Neutrophil (primary cell): Measurements from ENCODE around the gene TEX29.

Source experiments
- H3K27ac ChIP-seq: fragments of 200-600 bp; sonication (generic); 2 replicates; pipeline ENCODE4 v1.5.1; 2016; ENCODE audit warnings: mild to moderate bottlenecking, moderate library complexity
- H3K27me3 ChIP-seq: fragments of 200-600 bp; sonication (generic); 2 replicates; pipeline ENCODE4 v1.6.0; 2016; ENCODE audit warnings: mild to moderate bottlenecking
- H3K36me3 ChIP-seq: fragments of 200-600 bp; sonication (generic); 2 replicates; pipeline ENCODE4 v1.5.1; 2017
- H3K4me1 ChIP-seq, 2 experiments: fragments of 200-600 bp in 1 of 2; sonication (generic) in 1 of 2; 1 replicate in 1 of 2; 2 replicates in 1 of 2; pipeline versions ENCODE4 v1.5.1 to v1.6.1; 2013 to 2016; ENCODE audit warnings: low read depth in 1 of 2, low read length in 1 of 2, mild to moderate bottlenecking in 1 of 2, moderate library complexity in 1 of 2; ENCODE audit not compliant: control insufficient read depth in 1 of 2, insufficient read depth in 1 of 2
- H3K4me3 ChIP-seq, 2 experiments: fragments of 200-600 bp in 1 of 2; sonication (generic) in 1 of 2; 1 replicate in 1 of 2; 2 replicates in 1 of 2; pipeline ENCODE4 v1.5.1; 2013 to 2016; ENCODE audit warnings: low read depth in 1 of 2, low read length in 1 of 2, mild to moderate bottlenecking in 1 of 2, moderate library complexity in 1 of 2
- H3K9me3 ChIP-seq: fragments of 200-600 bp; sonication (generic); 2 replicates; pipeline ENCODE4 v1.5.1; 2016
- TF ChIP-seq, protein P1 (sequence below): fragments of 200-600 bp; sonication (generic); IDR thresholded peaks from 2 replicates; pipeline ENCODE4 v1.5.1; 2016; ENCODE audit warnings: antibody characterized with exemption

The TEX29 gene

DNA sequence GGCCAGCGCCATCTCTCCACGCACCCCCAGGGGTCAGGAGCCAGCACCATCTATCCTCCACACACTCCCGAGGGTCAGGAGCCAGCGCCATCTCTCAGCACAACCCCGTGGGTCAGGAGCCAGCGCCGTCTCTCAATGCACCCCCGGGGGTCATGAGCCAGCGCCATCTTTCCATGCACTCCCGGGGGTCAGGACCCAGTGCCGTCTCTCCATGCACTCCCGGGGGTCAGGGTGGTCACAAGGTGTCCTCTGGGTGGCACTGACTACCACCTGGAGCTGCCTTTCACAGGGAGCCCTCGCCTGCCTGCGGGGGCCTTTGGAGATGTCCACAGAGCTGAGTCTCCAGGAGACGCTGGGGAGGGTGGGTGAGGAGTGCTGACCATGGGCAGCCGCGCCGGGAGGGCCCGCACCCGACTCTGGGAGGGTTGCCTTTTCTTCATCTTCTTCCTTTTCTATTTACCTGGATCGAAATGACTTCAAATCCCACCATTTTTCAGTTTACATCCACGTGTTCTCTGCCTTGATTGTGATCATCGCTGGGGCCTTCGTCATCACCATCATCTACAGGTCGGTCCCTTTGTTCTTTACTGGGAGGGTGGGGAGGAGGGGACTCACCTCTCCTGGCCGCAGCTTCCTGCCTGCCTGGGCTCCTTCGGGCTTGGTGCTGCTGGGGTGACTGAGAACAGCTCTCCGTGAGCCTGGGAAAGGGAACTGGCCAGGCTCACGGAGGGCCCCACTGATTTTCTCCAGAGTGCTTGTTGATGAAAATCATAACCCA lies 19.1 kb downstream of the TEX29 start:
- no peaks in the 10 kb centered on the region for H3K27me3 ChIP-seq

GRCh38 chr13:111341886-111342285 lies 21.4 kb downstream of the TEX29 start:
- TF ChIP-seq, protein P1, sequence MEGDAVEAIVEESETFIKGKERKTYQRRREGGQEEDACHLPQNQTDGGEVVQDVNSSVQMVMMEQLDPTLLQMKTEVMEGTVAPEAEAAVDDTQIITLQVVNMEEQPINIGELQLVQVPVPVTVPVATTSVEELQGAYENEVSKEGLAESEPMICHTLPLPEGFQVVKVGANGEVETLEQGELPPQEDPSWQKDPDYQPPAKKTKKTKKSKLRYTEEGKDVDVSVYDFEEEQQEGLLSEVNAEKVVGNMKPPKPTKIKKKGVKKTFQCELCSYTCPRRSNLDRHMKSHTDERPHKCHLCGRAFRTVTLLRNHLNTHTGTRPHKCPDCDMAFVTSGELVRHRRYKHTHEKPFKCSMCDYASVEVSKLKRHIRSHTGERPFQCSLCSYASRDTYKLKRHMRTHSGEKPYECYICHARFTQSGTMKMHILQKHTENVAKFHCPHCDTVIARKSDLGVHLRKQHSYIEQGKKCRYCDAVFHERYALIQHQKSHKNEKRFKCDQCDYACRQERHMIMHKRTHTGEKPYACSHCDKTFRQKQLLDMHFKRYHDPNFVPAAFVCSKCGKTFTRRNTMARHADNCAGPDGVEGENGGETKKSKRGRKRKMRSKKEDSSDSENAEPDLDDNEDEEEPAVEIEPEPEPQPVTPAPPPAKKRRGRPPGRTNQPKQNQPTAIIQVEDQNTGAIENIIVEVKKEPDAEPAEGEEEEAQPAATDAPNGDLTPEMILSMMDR = no peak
- no peaks in the 10 kb centered on the region for H3K4me1 ChIP-seq

More for the DNA sequence above, 19.1 kb downstream of the TEX29 start:
- Histone ChIP-seq H3K9me3 (no peaks in the 10 kb centered on the region), H3K36me3 (no peaks in the 10 kb centered on the region), H3K4me1 (no peaks in the 10 kb centered on the region), H3K27ac (no peak overlapping the region), H3K4me3 (no peak overlapping the region)
- TF ChIP-seq, protein P1 = no peak

GRCh38 chr13:111342721-111343120 lies 22.3 kb downstream of the TEX29 start:
- no peak overlapping the region for H3K4me3 ChIP-seq
- TF ChIP-seq, protein P1 = no peak
- no peak overlapping the region for H3K27ac ChIP-seq
- no peaks in the 10 kb centered on the region for H3K36me3 ChIP-seq
- no peaks in the 10 kb centered on the region for H3K27me3 ChIP-seq
- H3K4me1 ChIP-seq = no peaks in the 10 kb centered on the region
- no peaks in the 10 kb centered on the region for H3K9me3 ChIP-seq

More at GRCh38 chr13:111341886-111342285, 21.4 kb downstream of the TEX29 start:
- Histone ChIP-seq H3K4me3 (no peak overlapping the region), H3K27ac (no peak overlapping the region), H3K27me3 (no peaks in the 10 kb centered on the region), H3K9me3 (no peaks in the 10 kb centered on the region), H3K36me3 (no peaks in the 10 kb centered on the region)

DNA sequence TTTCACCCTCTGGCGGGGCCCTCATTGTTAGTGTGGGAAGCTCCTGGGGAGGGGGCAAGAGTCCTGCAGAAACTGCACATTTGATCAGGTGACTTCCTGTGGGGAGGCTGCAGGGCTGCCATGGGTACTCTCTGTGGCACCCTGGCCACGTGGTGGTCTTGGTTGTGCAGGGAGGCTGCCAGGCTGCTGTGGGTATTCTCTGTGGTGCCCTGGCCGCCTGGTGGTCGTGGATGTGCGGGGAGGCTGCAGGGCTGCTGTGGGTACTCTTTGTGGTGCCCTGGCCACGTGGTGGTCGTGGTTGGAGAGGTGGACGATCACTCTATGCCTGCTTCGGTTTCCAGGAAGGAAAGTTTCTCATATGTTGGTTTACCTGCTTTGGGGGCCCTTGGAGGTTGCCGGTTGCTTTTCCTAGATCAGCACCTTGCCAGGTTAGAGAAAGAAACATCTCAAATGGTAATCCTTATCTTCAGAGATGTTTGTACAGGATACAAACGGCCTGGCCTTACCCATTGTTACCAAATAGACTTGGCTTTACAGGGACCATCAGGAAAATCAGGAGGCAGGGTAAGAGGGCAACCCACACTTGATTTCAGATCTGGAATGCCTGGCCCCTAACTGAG lies 22.9 kb downstream of the TEX29 start:
- no peak overlapping the region for H3K27ac ChIP-seq
- no peaks in the 10 kb centered on the region for H3K9me3 ChIP-seq
- no peaks in the 10 kb centered on the region for H3K36me3 ChIP-seq
- no peaks in the 10 kb centered on the region for H3K27me3 ChIP-seq
- TF ChIP-seq, protein P1 = no peak
- H3K4me1 ChIP-seq = no peaks in the 10 kb centered on the region
- H3K4me3 ChIP-seq = no peak overlapping the region

- Histone ChIP-seq H3K27ac (no peak overlapping the region), H3K4me3 (no peak overlapping the region), H3K36me3 (no peaks in the 10 kb centered on the region), H3K9me3 (no peaks in the 10 kb centered on the region), H3K4me1 (no peaks in the 10 kb centered on the region), H3K27me3 (no peaks in the 10 kb centered on the region)
- TF ChIP-seq, protein P1 = no peak
Observed at GRCh38 chr13:111344471-111345191, 24.2 kb downstream of the TEX29 start.
